ENCODE measurements around the gene COMT.

The COMT gene

GRCh38 chr22:20015187-20015625, 73.6 kb downstream of the COMT start:
- no peak for DNase-seq

- no peak for DNase-seq
Measured at GRCh38 chr22:20015971-20016733, 74.6 kb downstream of the COMT start.

GRCh38 chr22:20016734-20017621, 75.4 kb downstream of the COMT start, which contains the start of gene ARVCF:
Gene ARVCF (minus strand): TSS chr22:20016823. CDS start chr22:19990794, 26,029 bp downstream.
- peak; percentile 62 to 63 for DNase-seq

- no peak for DNase-seq
Measured at GRCh38 chr22:20017622-20017958, 76.0 kb downstream of the COMT start.

GRCh38 chr22:20018001-20018400, 76.4 kb downstream of the COMT start:
- no peak for DNase-seq
